HEK293 (cell line): ENCODE results near the gene CENPP.

Source experiments
- CTCF ChIA-PET: fragments of 350-600 bp; formaldehyde crosslinking; extraction: SDS; loops from one replicate; lab custom pipeline; 2021; ENCODE audit warnings: antibody characterized with exemption; lab: Yijun Ruan, JAX
- POLR2A ChIA-PET: fragments of 300-600 bp; formaldehyde crosslinking; extraction: SDS; loops from one replicate; lab custom pipeline; 2020; ENCODE audit warnings: antibody characterized with exemption, inconsistent platforms; lab: Yijun Ruan, JAX
- H3K27ac ChIP-seq: fragments of 200-500 bp; sonication (Bioruptor generic); 2 replicates; pipeline ENCODE4 v1.5.1; 2014; ENCODE audit warnings: low read depth, low read length, control low read depth, inconsistent platforms; ENCODE audit errors: extremely low read depth
- H3K36me3 ChIP-seq, 2 experiments: fragments of 200-500 bp in 1 of 2; sonication (Bioruptor generic) in 1 of 2; 1 replicate in 1 of 2; 2 replicates in 1 of 2; pipeline ENCODE4 v1.5.1; 2014 to 2017; ENCODE audit warnings: inconsistent platforms in 2 of 2, low read length in 2 of 2; ENCODE audit not compliant: control insufficient read depth in 2 of 2, insufficient read depth in 1 of 2
- H3K4me1 ChIP-seq: fragments of 200-500 bp; sonication (Bioruptor generic); 2 replicates; pipeline ENCODE4 v1.5.1; 2014; ENCODE audit warnings: mild to moderate bottlenecking, low read length, inconsistent platforms; ENCODE audit not compliant: control insufficient read depth, insufficient read depth
- H3K4me3 ChIP-seq: 2 replicates; pipeline ENCODE4 v1.5.1; 2011; ENCODE audit warnings: low read depth, mild to moderate bottlenecking, control low read depth, low read length, moderate library complexity
- H3K9me3 ChIP-seq: fragments of 200-500 bp; sonication (Bioruptor generic); 2 replicates; pipeline ENCODE4 v1.5.1; 2014; ENCODE audit warnings: low read depth, low read length, inconsistent platforms; ENCODE audit not compliant: control insufficient read depth, insufficient read depth
- BCL11A ChIP-seq: fragments of 450-650 bp; formaldehyde crosslinking; IDR thresholded peaks from 2 replicates; pipeline ENCODE4 v1.5.1; 2016; ENCODE audit warnings: low read depth, missing biosample characterization, missing genetic modification characterization
- EGR2 ChIP-seq: fragments of 450-650 bp; formaldehyde crosslinking; IDR thresholded peaks from 2 replicates; pipeline ENCODE4 v1.5.1; 2016; ENCODE audit warnings: low read depth, missing biosample characterization, missing genetic modification characterization
- IKZF3 ChIP-seq: fragments of 450-650 bp; IDR thresholded peaks from 2 replicates; pipeline ENCODE4 v1.5.0; 2018; ENCODE audit warnings: missing biosample characterization, mild to moderate bottlenecking, missing genetic modification characterization, moderate library complexity
- PRDM1 ChIP-seq: fragments of 450-650 bp; formaldehyde crosslinking; IDR thresholded peaks from 2 replicates; pipeline ENCODE4; 2016; ENCODE audit warnings: missing biosample characterization, missing genetic modification characterization
- REST ChIP-seq: fragments of 450-650 bp; formaldehyde crosslinking; IDR thresholded peaks from 2 replicates; pipeline ENCODE4 v1.5.1; 2016; ENCODE audit warnings: missing biosample characterization, missing genetic modification characterization
- SP3 ChIP-seq: fragments of 450-650 bp; formaldehyde crosslinking; IDR thresholded peaks from 2 replicates; pipeline ENCODE4 v1.5.1; 2016; ENCODE audit warnings: missing biosample characterization, missing genetic modification characterization
- ZNF24 ChIP-seq: fragments of 450-650 bp; formaldehyde crosslinking; IDR thresholded peaks from 2 replicates; pipeline ENCODE4 v1.5.1; 2016; ENCODE audit warnings: missing biosample characterization, missing genetic modification characterization
- ZNF274 ChIP-seq, 2 experiments: fragments of 200-500 bp in 1 of 2; fragments of 450-650 bp in 1 of 2; sonication (Bioruptor generic) in 1 of 2; formaldehyde crosslinking in 1 of 2; IDR thresholded peaks; 2 replicates each; pipeline versions ENCODE4 v1.5.1 to v1.6.1; 2014 to 2016; ENCODE audit warnings: borderline replicate concordance in 1 of 2, inconsistent platforms in 1 of 2, low read length in 1 of 2, missing biosample characterization in 1 of 2, missing genetic modification characterization in 1 of 2
- ZNF394 ChIP-seq: fragments of 450-650 bp; formaldehyde crosslinking; IDR thresholded peaks from 2 replicates; pipeline ENCODE4 v1.5.1; 2016; ENCODE audit warnings: missing biosample characterization, missing genetic modification characterization, mild to moderate bottlenecking, moderate library complexity, borderline replicate concordance
- ZNF549 ChIP-seq: fragments of 450-650 bp; IDR thresholded peaks from 2 replicates; pipeline ENCODE4 v1.5.1; 2018; ENCODE audit warnings: missing biosample characterization, missing genetic modification characterization, mild to moderate bottlenecking, inconsistent platforms, moderate library complexity
- ZNF600 ChIP-seq: fragments of 450-650 bp; formaldehyde crosslinking; IDR thresholded peaks from 2 replicates; pipeline ENCODE4 v1.5.1; 2016; ENCODE audit warnings: missing biosample characterization, missing genetic modification characterization
- ZNF658 ChIP-seq: fragments of 450-650 bp; formaldehyde crosslinking; IDR thresholded peaks from 2 replicates; pipeline ENCODE4; 2016; ENCODE audit warnings: missing biosample characterization, missing genetic modification characterization
- ZNF707 ChIP-seq: fragments of 450-650 bp; formaldehyde crosslinking; IDR thresholded peaks from 2 replicates; pipeline ENCODE4 v1.5.1; 2016; ENCODE audit warnings: missing biosample characterization, missing genetic modification characterization
- ZNF785 ChIP-seq: fragments of 450-650 bp; formaldehyde crosslinking; IDR thresholded peaks from 2 replicates; pipeline ENCODE4 v1.5.1; 2016; ENCODE audit warnings: missing biosample characterization, missing genetic modification characterization
- ZNF830 ChIP-seq: fragments of 450-650 bp; IDR thresholded peaks from 2 replicates; pipeline ENCODE4 v1.5.0; 2018; ENCODE audit warnings: missing biosample characterization, missing genetic modification characterization, low read depth, mild to moderate bottlenecking, moderate library complexity
- ZSCAN23 ChIP-seq: fragments of 450-650 bp; formaldehyde crosslinking; IDR thresholded peaks from 2 replicates; pipeline ENCODE4 v1.5.1; 2016; ENCODE audit warnings: missing biosample characterization, missing genetic modification characterization
- TF ChIP-seq, protein P1 (sequence below): fragments of 450-650 bp; formaldehyde crosslinking; IDR thresholded peaks from 2 replicates; pipeline ENCODE4 v1.5.1; 2017; ENCODE audit warnings: missing biosample characterization, missing genetic modification characterization
- TF ChIP-seq, protein P2 (sequence below): fragments of 450-650 bp; formaldehyde crosslinking; IDR thresholded peaks from 2 replicates; pipeline ENCODE4; 2016; ENCODE audit warnings: missing biosample characterization, missing genetic modification characterization
- TF ChIP-seq, protein P3 (sequence below): fragments of 450-650 bp; formaldehyde crosslinking; IDR thresholded peaks from 2 replicates; pipeline ENCODE4 v1.5.1; 2016; ENCODE audit warnings: missing biosample characterization, missing genetic modification characterization, borderline replicate concordance

CENPP gene

GRCh38 chr9:92517046-92517445, 191.3 kb downstream of the CENPP start:
- TF ChIP-seq ZNF24 (no peak), ZNF274 (IDR thresholded peaks at IDR 0.05; ENCODE audit: low read length) (no peak), ZNF274 (tag by site-specific recombination; IDR thresholded peaks at IDR 0.05; ENCODE audit: borderline replicate concordance) (no peak), ZNF707 (tag by site-specific recombination) (no peak), ZNF394 (tag by site-specific recombination) (no peak)
- ChIA-PET CTCF (no interaction called here), POLR2A (no interaction called here)
- H3K4me1 ChIP-seq = no peaks in the 10 kb centered on the region
- H3K9me3 ChIP-seq = no peaks in the 10 kb centered on the region
- no peaks in the 10 kb centered on the region for H3K36me3 ChIP-seq
- no peak overlapping the region for H3K4me3 ChIP-seq
- H3K27ac ChIP-seq = no peak overlapping the region

DNA sequence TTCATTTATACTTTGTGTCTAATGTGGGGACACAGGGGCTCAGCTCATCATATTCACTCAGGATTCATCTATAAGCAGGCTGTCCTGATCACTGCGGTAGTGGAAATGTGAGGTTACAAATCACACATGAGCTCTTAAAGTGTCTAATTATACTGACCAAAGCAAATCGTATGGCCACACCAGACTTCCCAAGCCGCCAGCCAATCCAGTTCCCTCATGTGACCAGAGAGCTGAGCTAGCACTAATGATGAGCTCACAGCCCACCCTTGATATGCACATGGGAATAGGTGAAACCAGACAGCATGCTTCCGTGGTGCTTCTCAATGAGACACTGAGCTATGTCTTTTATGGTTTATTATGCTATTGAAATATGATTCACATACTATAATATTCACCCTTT, 192.4 kb downstream of the CENPP start:
- no peaks in the 10 kb centered on the region for H3K36me3 ChIP-seq
- POLR2A ChIA-PET = no interaction called here
- H3K4me1 ChIP-seq = no peaks in the 10 kb centered on the region
- TF ChIP-seq REST (no peak), BCL11A (tag by site-specific recombination) (no peak), ZNF658 (tag by site-specific recombination) (no peak), ZNF830 (no peak), SP3 (tag by site-specific recombination) (no peak), ZNF600 (no peak), ZSCAN23 (tag by site-specific recombination) (no peak), EGR2 (no peak), ZNF785 (tag by site-specific recombination) (no peak), PRDM1 (tag by site-specific recombination) (no peak)
- TF ChIP-seq, protein P1, sequence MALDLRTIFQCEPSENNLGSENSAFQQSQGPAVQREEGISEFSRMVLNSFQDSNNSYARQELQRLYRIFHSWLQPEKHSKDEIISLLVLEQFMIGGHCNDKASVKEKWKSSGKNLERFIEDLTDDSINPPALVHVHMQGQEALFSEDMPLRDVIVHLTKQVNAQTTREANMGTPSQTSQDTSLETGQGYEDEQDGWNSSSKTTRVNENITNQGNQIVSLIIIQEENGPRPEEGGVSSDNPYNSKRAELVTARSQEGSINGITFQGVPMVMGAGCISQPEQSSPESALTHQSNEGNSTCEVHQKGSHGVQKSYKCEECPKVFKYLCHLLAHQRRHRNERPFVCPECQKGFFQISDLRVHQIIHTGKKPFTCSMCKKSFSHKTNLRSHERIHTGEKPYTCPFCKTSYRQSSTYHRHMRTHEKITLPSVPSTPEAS = no peak
- TF ChIP-seq, protein P2, sequence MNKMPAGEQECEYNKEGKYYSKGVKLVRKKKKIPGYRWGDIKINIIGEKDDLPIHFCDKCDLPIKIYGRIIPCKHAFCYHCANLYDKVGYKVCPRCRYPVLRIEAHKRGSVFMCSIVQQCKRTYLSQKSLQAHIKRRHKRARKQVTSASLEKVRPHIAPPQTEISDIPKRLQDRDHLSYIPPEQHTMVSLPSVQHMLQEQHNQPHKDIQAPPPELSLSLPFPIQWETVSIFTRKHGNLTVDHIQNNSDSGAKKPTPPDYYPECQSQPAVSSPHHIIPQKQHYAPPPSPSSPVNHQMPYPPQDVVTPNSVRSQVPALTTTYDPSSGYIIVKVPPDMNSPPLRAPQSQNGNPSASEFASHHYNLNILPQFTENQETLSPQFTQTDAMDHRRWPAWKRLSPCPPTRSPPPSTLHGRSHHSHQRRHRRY (tag by site-specific recombination) = no peak
- CTCF ChIA-PET = interaction anchor here (1.0 kb wide), 2 partner anchors 16 kb away, joined by 3 to 5 read pairs; no protein-coding TSS in a partner anchor
- no peak overlapping the region for H3K4me3 ChIP-seq
- no peaks in the 10 kb centered on the region for H3K9me3 ChIP-seq
- no peak overlapping the region for H3K27ac ChIP-seq

DNA sequence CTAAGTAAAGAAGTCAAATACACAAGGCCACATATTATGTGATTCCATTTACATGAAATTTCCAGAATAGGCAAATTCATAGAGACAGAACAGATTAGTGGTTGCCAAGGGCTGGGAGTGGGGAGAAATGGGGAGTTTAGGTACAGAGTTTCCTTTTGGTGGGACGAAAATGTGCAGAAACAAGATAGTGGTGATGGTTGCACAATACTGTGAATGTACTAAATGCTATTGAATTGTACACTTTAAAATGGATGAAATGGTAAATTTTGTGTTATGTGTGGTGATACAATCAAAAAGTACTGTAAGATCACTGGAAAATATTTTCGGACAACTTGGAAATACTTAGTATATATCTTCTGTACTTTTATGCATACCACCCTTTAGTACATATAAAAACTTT, 195.1 kb downstream of the CENPP start:
- CTCF ChIA-PET = interaction anchor here (0.7 kb wide), 1 partner anchor 957 kb away, joined by 3 read pairs; no protein-coding TSS in a partner anchor
- no peak for TF ChIP-seq ZNF394 (tag by site-specific recombination)
- TF ChIP-seq IKZF3 = no peak
- TF ChIP-seq, protein P3, sequence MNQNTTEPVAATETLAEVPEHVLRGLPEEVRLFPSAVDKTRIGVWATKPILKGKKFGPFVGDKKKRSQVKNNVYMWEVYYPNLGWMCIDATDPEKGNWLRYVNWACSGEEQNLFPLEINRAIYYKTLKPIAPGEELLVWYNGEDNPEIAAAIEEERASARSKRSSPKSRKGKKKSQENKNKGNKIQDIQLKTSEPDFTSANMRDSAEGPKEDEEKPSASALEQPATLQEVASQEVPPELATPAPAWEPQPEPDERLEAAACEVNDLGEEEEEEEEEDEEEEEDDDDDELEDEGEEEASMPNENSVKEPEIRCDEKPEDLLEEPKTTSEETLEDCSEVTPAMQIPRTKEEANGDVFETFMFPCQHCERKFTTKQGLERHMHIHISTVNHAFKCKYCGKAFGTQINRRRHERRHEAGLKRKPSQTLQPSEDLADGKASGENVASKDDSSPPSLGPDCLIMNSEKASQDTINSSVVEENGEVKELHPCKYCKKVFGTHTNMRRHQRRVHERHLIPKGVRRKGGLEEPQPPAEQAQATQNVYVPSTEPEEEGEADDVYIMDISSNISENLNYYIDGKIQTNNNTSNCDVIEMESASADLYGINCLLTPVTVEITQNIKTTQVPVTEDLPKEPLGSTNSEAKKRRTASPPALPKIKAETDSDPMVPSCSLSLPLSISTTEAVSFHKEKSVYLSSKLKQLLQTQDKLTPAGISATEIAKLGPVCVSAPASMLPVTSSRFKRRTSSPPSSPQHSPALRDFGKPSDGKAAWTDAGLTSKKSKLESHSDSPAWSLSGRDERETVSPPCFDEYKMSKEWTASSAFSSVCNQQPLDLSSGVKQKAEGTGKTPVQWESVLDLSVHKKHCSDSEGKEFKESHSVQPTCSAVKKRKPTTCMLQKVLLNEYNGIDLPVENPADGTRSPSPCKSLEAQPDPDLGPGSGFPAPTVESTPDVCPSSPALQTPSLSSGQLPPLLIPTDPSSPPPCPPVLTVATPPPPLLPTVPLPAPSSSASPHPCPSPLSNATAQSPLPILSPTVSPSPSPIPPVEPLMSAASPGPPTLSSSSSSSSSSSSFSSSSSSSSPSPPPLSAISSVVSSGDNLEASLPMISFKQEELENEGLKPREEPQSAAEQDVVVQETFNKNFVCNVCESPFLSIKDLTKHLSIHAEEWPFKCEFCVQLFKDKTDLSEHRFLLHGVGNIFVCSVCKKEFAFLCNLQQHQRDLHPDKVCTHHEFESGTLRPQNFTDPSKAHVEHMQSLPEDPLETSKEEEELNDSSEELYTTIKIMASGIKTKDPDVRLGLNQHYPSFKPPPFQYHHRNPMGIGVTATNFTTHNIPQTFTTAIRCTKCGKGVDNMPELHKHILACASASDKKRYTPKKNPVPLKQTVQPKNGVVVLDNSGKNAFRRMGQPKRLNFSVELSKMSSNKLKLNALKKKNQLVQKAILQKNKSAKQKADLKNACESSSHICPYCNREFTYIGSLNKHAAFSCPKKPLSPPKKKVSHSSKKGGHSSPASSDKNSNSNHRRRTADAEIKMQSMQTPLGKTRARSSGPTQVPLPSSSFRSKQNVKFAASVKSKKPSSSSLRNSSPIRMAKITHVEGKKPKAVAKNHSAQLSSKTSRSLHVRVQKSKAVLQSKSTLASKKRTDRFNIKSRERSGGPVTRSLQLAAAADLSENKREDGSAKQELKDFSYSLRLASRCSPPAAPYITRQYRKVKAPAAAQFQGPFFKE = no peak
- TF ChIP-seq ZNF549 = no peak

More for the DNA sequence above, 195.1 kb downstream of the CENPP start:
- Histone ChIP-seq H3K4me1 (no peaks in the 10 kb centered on the region), H3K9me3 (no peaks in the 10 kb centered on the region), H3K27ac (no peak overlapping the region), H3K36me3 (no peaks in the 10 kb centered on the region), H3K4me3 (no peak overlapping the region)
- POLR2A ChIA-PET = no interaction called here
